HepG2 (cell line): ENCODE data around the gene METTL23. TPM values are rescaled to one million over a fixed set of nuclear protein-coding genes. Genes with fewer than 3 reads are reported as not detected.

Experiments used
- CEBPG ChIP-seq: IDR thresholded peaks from 2 replicates; pipeline ENCODE4 v1.6.1; 2016
- DNMT3B ChIP-seq: conservative IDR thresholded peaks from 2 replicates; pipeline ENCODE4 v1.6.1; 2016; ENCODE audit warnings: missing biosample characterization, control low read depth
- DR1 ChIP-seq: sonication (generic); formaldehyde crosslinking; IDR thresholded peaks from 2 replicates; pipeline ENCODE4 v1.8.0; 2021; ENCODE audit warnings: mild to moderate bottlenecking, missing genetic modification reagents, inconsistent platforms
- ELF4 ChIP-seq: sonication (generic); formaldehyde crosslinking; IDR thresholded peaks from 2 replicates; pipeline ENCODE4 v1.5.0; 2020; ENCODE audit warnings: missing genetic modification reagents, mild to moderate bottlenecking, moderate library complexity, borderline replicate concordance
- GABPA ChIP-seq, 2 experiments: IDR thresholded peaks; 2 replicates each; pipeline ENCODE4 v1.6.1; 2011 to 2016; ENCODE audit warnings: low read depth in 2 of 2, low read length in 1 of 2, missing biosample characterization in 1 of 2, missing genetic modification characterization in 1 of 2
- GABPB1 ChIP-seq: IDR thresholded peaks from 2 replicates; pipeline ENCODE4 v1.6.1; 2016; ENCODE audit warnings: mild to moderate bottlenecking, missing genetic modification reagents, moderate library complexity, missing compliant biosample characterization
- ISX ChIP-seq: sonication (generic); formaldehyde crosslinking; conservative IDR thresholded peaks from 2 replicates; pipeline ENCODE4 v1.5.0; 2020; ENCODE audit warnings: missing genetic modification reagents
- KAT7 ChIP-seq: IDR thresholded peaks from 2 replicates; pipeline ENCODE4 v1.6.1; 2018; ENCODE audit warnings: borderline replicate concordance, missing compliant biosample characterization
- KMT2A ChIP-seq: sonication (generic); formaldehyde crosslinking; IDR thresholded peaks from 2 replicates; pipeline ENCODE4 v1.4.0; 2020; ENCODE audit warnings: missing genetic modification reagents
- MTA1 ChIP-seq: sonication (generic); formaldehyde crosslinking; IDR thresholded peaks from 2 replicates; pipeline ENCODE4 v1.4.0; 2020; ENCODE audit warnings: missing genetic modification reagents, mild to moderate bottlenecking, borderline replicate concordance
- PHF5A ChIP-seq: IDR thresholded peaks from one replicate; pipeline ENCODE4 v1.6.1; 2018; ENCODE audit warnings: low read depth, missing genetic modification reagents; ENCODE audit not compliant: unreplicated experiment
- SNRNP70 ChIP-seq: fragments of 200-400 bp; formaldehyde crosslinking; IDR thresholded peaks from 2 replicates; pipeline ENCODE4 v1.6.1; 2017; ENCODE audit warnings: mild to moderate bottlenecking, low read depth, low read length, moderate library complexity
- SRY ChIP-seq: sonication (generic); formaldehyde crosslinking; IDR thresholded peaks from 2 replicates; pipeline ENCODE4 v1.8.0; 2022; ENCODE audit warnings: mild to moderate bottlenecking, missing genetic modification reagents
- STAT5B ChIP-seq: sonication (generic); formaldehyde crosslinking; IDR thresholded peaks from 2 replicates; pipeline ENCODE4 v1.4.0; 2020; ENCODE audit warnings: missing genetic modification reagents
- ZFP62 ChIP-seq: sonication (generic); formaldehyde crosslinking; IDR thresholded peaks from 2 replicates; pipeline ENCODE4 v1.4.0; 2020; ENCODE audit warnings: missing genetic modification reagents
- ZMAT3 ChIP-seq: sonication (generic); formaldehyde crosslinking; conservative IDR thresholded peaks from 2 replicates; pipeline ENCODE4 v1.7.0; 2021; ENCODE audit warnings: missing genetic modification reagents
- ZNF124 ChIP-seq: sonication (generic); formaldehyde crosslinking; IDR thresholded peaks from 2 replicates; pipeline ENCODE4 v1.4.0; 2020; ENCODE audit warnings: missing genetic modification reagents
- ZNF138 ChIP-seq: sonication (generic); formaldehyde crosslinking; IDR thresholded peaks from 2 replicates; pipeline ENCODE4 v1.5.0; 2020; ENCODE audit warnings: mild to moderate bottlenecking, low read depth, missing genetic modification reagents
- ZNF235 ChIP-seq: sonication (generic); formaldehyde crosslinking; IDR thresholded peaks from 2 replicates; pipeline ENCODE4 v1.8.1; 2023; ENCODE audit warnings: mild to moderate bottlenecking, missing genetic modification reagents, borderline replicate concordance
- ZNF772 ChIP-seq: sonication (generic); formaldehyde crosslinking; IDR thresholded peaks from 2 replicates; pipeline ENCODE4 v1.5.0; 2020; ENCODE audit warnings: mild to moderate bottlenecking, missing genetic modification reagents
- ZNF775 ChIP-seq: sonication (generic); formaldehyde crosslinking; IDR thresholded peaks from 2 replicates; pipeline ENCODE4 v1.4.0; 2020; ENCODE audit warnings: missing genetic modification reagents, mild to moderate bottlenecking, moderate library complexity, borderline replicate concordance
- ZNF781 ChIP-seq: sonication (generic); formaldehyde crosslinking; IDR thresholded peaks from 2 replicates; pipeline ENCODE4 v1.5.1; 2020; ENCODE audit warnings: borderline replicate concordance, mild to moderate bottlenecking, missing genetic modification reagents; ENCODE audit errors: not compliant biosample characterization
- ZSCAN20 ChIP-seq: sonication (generic); formaldehyde crosslinking; IDR thresholded peaks from 2 replicates; pipeline ENCODE4 v1.4.0; 2020; ENCODE audit warnings: missing genetic modification reagents, mild to moderate bottlenecking, borderline replicate concordance
- polyA plus RNA-seq, 8 experiments: library from polyadenylated mRNA; depleted of rRNA in 3 of 8; stranded (reverse) in 7 of 8; unstranded in 1 of 8; fragments of >200 nt; fragmentation: Illumina TruSeq in 4 of 8; extraction: Trizol in 4 of 8; gene quantifications; 2 replicates each; pipeline versions ENCODE4 v1.2.1 to v1.2.3, GENCODE V29; 2011 to 2016; ENCODE audit warnings: low read depth in 4 of 8, missing spikeins in 1 of 8, mixed read lengths in 1 of 8; ENCODE audit not compliant: insufficient read depth in 1 of 8
- total RNA-seq, 5 experiments: library from RNA; depleted of rRNA; stranded (reverse); fragments of >200 nt; fragmentation: Illumina TruSeq; extraction: Trizol; gene quantifications; 2 replicates each; pipeline ENCODE4 v1.2.3, GENCODE V29; 2016; ENCODE audit warnings: low read depth in 1 of 5
- TF ChIP-seq, protein P1 (sequence below): sonication (generic); formaldehyde crosslinking; IDR thresholded peaks from 2 replicates; pipeline ENCODE4 v1.4.0; 2020; ENCODE audit warnings: mild to moderate bottlenecking, missing genetic modification reagents
- TF ChIP-seq, protein P2 (sequence below): sonication (generic); formaldehyde crosslinking; IDR thresholded peaks from 2 replicates; pipeline ENCODE4 v1.4.0; 2020; ENCODE audit warnings: missing genetic modification reagents

Gene METTL23
- total and polyA plus RNA-seq, 2 of the 13 experiments (the other 11 are each of a cell fraction or from before 2014, with no cell fraction given), result 39.9 to 104 TPM

DNA sequence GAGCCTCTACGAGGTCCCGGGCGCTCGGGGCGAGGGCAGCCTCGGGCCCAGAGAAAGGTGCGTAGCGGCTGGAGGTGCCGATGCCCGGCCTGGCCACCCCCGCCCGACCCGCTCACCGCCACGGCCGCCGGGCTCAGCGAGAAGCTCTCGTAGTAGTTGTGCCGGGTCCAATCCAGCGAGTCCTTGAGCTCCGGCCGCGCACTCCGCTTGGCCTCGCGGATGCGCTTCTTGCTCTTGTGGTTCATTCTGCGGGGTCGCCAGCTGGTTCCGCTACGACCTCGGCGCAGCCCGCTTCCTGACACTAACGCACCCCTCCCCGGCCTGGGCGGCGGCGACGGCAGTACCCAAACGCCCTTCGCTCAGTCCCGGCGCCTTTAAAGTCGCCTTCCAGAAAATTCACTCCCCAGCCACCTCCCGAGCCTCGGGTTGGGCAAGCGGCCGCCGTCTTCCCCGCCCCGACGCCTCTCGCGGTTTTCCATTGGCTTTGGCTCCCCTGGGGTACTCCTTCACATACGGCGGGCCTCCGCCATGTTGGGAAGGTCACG is 336 bp upstream of the METTL23 start, which contains the start of gene JMJD6 (continued):
- TF ChIP-seq KMT2A (CRISPR knock-in tag) (peak; percentile 79), ZNF124 (0 out of 2 replicates have a peak, but pooled peaks have one; percentile 53), GABPB1 (CRISPR knock-in tag) (peak; percentile 94; the same call in 1 of the 2 replicates), ZMAT3 (CRISPR knock-in tag) (peak; percentile 93), KAT7 (peak; percentile 90; the same call in 1 of the 2 replicates), ISX (CRISPR knock-in tag) (0 out of 2 replicates have a peak, but pooled peaks have one; percentile 26), MTA1 (CRISPR knock-in tag) (no peak), CEBPG (peak; percentile 80), STAT5B (CRISPR knock-in tag) (peak; percentile 40; the same call in 1 of the 2 replicates), SNRNP70 (no peak), PHF5A (peak; percentile 72), ZNF138 (CRISPR knock-in tag) (peak; percentile 74; the same call in 1 of the 2 replicates), ZNF235 (CRISPR knock-in tag) (peak; percentile 91; the same call in 1 of the 2 replicates), ZFP62 (CRISPR knock-in tag) (no peak), SRY (CRISPR knock-in tag) (peak; percentile 91), GABPA (IDR thresholded peaks at IDR 0.05; ENCODE audit: low read depth, low read length) (no peak), GABPA (CRISPR knock-in tag; IDR thresholded peaks at IDR 0.05; ENCODE audit: low read depth) (no peak; the same call in 1 of the 2 replicates), ZSCAN20 (CRISPR knock-in tag) (peak; percentile 72; the same call in 1 of the 2 replicates), ZNF781 (CRISPR knock-in tag) (no peak), DR1 (CRISPR knock-in tag) (peak; percentile 21; the same call in 1 of the 2 replicates), ZNF772 (CRISPR knock-in tag) (peak; percentile 53; the same call in 1 of the 2 replicates), ZNF775 (CRISPR knock-in tag) (no peak), ELF4 (CRISPR knock-in tag) (peak; percentile 85), DNMT3B (CRISPR knock-in tag) (no peak; the same call in 1 of the 2 replicates)
- TF ChIP-seq, protein P1, sequence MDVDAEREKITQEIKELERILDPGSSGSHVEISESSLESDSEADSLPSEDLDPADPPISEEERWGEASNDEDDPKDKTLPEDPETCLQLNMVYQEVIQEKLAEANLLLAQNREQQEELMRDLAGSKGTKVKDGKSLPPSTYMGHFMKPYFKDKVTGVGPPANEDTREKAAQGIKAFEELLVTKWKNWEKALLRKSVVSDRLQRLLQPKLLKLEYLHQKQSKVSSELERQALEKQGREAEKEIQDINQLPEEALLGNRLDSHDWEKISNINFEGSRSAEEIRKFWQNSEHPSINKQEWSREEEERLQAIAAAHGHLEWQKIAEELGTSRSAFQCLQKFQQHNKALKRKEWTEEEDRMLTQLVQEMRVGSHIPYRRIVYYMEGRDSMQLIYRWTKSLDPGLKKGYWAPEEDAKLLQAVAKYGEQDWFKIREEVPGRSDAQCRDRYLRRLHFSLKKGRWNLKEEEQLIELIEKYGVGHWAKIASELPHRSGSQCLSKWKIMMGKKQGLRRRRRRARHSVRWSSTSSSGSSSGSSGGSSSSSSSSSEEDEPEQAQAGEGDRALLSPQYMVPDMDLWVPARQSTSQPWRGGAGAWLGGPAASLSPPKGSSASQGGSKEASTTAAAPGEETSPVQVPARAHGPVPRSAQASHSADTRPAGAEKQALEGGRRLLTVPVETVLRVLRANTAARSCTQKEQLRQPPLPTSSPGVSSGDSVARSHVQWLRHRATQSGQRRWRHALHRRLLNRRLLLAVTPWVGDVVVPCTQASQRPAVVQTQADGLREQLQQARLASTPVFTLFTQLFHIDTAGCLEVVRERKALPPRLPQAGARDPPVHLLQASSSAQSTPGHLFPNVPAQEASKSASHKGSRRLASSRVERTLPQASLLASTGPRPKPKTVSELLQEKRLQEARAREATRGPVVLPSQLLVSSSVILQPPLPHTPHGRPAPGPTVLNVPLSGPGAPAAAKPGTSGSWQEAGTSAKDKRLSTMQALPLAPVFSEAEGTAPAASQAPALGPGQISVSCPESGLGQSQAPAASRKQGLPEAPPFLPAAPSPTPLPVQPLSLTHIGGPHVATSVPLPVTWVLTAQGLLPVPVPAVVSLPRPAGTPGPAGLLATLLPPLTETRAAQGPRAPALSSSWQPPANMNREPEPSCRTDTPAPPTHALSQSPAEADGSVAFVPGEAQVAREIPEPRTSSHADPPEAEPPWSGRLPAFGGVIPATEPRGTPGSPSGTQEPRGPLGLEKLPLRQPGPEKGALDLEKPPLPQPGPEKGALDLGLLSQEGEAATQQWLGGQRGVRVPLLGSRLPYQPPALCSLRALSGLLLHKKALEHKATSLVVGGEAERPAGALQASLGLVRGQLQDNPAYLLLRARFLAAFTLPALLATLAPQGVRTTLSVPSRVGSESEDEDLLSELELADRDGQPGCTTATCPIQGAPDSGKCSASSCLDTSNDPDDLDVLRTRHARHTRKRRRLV, result 0 out of 2 replicates have a peak, but pooled peaks have one; percentile 3
- TF ChIP-seq, protein P2, sequence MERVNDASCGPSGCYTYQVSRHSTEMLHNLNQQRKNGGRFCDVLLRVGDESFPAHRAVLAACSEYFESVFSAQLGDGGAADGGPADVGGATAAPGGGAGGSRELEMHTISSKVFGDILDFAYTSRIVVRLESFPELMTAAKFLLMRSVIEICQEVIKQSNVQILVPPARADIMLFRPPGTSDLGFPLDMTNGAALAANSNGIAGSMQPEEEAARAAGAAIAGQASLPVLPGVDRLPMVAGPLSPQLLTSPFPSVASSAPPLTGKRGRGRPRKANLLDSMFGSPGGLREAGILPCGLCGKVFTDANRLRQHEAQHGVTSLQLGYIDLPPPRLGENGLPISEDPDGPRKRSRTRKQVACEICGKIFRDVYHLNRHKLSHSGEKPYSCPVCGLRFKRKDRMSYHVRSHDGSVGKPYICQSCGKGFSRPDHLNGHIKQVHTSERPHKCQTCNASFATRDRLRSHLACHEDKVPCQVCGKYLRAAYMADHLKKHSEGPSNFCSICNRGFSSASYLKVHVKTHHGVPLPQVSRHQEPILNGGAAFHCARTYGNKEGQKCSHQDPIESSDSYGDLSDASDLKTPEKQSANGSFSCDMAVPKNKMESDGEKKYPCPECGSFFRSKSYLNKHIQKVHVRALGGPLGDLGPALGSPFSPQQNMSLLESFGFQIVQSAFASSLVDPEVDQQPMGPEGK (CRISPR knock-in tag), result peak; percentile 75
